GM21367 (cell line): Measurements from ENCODE around the gene PSMA8.
A peak's percentile ranks its signal among the peaks of the same experiment; 100 is the strongest.
"Not testable (repeated sequence)": the region's sequence is repeated elsewhere in the genome, so short reads cannot be mapped to it uniquely, and the experiment has no call there.

Source experiments
- ATAC-seq: cut with Tn5 transposase; IDR thresholded peaks from one replicate; pipeline ENCODE4 v1.9.1; 2021; ENCODE audit not compliant: unreplicated experiment

Gene PSMA8

GRCh38 chr18:26167592-26167991 lies 33.9 kb downstream of the PSMA8 start:
- peak; percentile 67 for ATAC-seq

GRCh38 chr18:26175481-26175880 lies 41.8 kb downstream of the PSMA8 start:
- no peak for ATAC-seq

GRCh38 chr18:26176134-26176533 lies 42.5 kb downstream of the PSMA8 start:
- ATAC-seq: no peak

GRCh38 chr18:26181343-26181826 lies 47.7 kb downstream of the PSMA8 start:
- ATAC-seq: peak; percentile 47

GRCh38 chr18:26183395-26184112 lies 49.9 kb downstream of the PSMA8 start:
- no peak for ATAC-seq

- no peak for ATAC-seq
Observed at GRCh38 chr18:26185267-26185666, 51.6 kb downstream of the PSMA8 start.

GRCh38 chr18:26190506-26190905 lies 56.8 kb downstream of the PSMA8 start:
- ATAC-seq: peak; percentile 86

GRCh38 chr18:26192233-26192632 lies 58.6 kb downstream of the PSMA8 start:
- ATAC-seq: no peak

- ATAC-seq: no peak
Observed at GRCh38 chr18:26196605-26197004, 62.9 kb downstream of the PSMA8 start.

- not testable (repeated sequence) for ATAC-seq
Observed at GRCh38 chr18:26202001-26202400, 68.3 kb downstream of the PSMA8 start.

- ATAC-seq: no peak
Observed at GRCh38 chr18:26205318-26205717, 71.6 kb downstream of the PSMA8 start.

GRCh38 chr18:26206488-26206887 lies 72.8 kb downstream of the PSMA8 start:
- no peak for ATAC-seq

- ATAC-seq: no peak
Observed at GRCh38 chr18:26207937-26208336, 74.3 kb downstream of the PSMA8 start.

GRCh38 chr18:26208977-26209376 lies 75.3 kb downstream of the PSMA8 start:
- no peak for ATAC-seq

GRCh38 chr18:26210147-26210546 lies 76.5 kb downstream of the PSMA8 start:
- ATAC-seq: no peak

GRCh38 chr18:26215247-26215970 lies 81.7 kb downstream of the PSMA8 start:
- peak; percentile 94 for ATAC-seq

GRCh38 chr18:26225022-26225693 lies 91.5 kb downstream of the PSMA8 start:
- no peak for ATAC-seq

- no peak for ATAC-seq
Observed at GRCh38 chr18:26225915-26226228, 92.2 kb downstream of the PSMA8 start.

- peak; percentile 77 for ATAC-seq
Observed at GRCh38 chr18:26226229-26227050, 92.8 kb downstream of the PSMA8 start, which contains the start of gene TAF4B. TSS of gene TAF4B (plus strand) at chr18:26226445. CDS start at chr18:26226934, 489 bp downstream.

- ATAC-seq: no peak
Observed at GRCh38 chr18:26227051-26227670, 93.5 kb downstream of the PSMA8 start.
